GM18502 (cell line): Measurements from ENCODE around the gene NLK.
"Not testable (repeated sequence)": the region's sequence is repeated elsewhere in the genome, so short reads cannot be mapped to it uniquely, and the experiment has no call there.

Source experiments
- ATAC-seq: cut with Tn5 transposase; IDR thresholded peaks from one replicate; pipeline ENCODE4 v1.9.1; 2021; ENCODE audit warnings: mild to moderate bottlenecking; ENCODE audit not compliant: unreplicated experiment, poor library complexity

The NLK gene

DNA sequence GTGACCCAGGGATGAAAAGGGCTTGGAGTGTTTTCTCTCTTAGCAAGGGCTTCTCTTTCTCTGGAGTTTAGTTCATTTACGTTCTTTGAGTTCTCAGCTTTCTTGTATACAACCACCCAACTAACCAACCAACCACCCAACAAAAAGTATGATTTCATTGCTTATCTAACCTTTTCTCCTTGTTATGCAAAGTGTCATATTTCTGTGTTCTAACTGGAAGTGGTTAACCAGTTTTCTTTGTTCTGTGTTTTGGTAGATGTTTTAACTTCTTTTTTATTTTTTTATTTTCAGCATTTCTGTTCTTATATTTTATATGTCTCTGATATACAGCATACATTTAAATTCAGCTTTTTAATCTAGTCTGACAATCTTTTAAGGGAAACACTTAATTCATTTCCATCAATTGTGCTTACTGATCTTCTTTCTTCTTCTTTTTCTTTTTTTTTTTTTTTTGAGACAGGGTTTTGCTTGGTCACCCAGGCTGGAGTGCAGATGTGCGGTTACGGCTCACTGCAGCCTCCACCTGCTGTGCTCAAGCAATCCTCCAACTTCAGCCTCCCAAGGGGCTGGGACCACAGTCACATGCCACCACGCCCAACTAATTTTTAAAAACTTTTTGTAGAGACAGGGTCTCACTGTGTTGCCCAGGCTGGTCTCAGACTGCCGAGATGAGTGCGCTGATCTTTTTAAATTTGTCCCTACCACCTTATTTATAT, 29.6 kb downstream of the NLK start:
- no peak for ATAC-seq

DNA sequence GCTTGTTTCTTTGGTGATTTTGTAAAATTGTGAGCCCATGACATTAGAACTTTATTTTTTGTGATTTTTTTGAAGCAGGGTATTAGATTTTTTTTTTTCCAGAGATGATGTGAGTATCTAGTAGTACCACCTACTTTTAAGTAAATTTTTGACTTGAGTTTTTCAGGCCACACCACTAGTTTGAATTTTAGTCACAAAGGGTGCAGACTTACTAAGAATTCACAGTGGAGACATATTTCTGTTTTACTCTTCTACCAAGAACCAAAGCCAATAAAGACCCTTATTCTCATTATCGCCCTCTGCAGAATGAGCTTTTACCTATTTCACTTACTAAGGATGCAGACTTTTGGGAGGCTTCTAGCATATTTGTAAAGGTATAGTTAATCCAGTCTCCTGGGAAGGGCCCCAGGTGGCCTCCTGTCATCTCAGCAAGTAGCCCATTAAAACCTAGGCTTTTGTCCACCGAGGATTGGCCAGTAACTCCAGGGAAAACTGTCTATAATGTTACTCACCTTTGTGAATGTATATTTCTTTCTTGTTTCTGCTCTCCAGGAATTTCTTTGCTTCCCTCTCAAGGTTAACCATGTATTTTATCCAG, 30.6 kb downstream of the NLK start:
- no peak for ATAC-seq

- no peak for ATAC-seq
Measured at GRCh38 chr17:28074010-28074409, 31.5 kb downstream of the NLK start.

GRCh38 chr17:28076144-28076543, 33.7 kb downstream of the NLK start:
- no peak for ATAC-seq

DNA sequence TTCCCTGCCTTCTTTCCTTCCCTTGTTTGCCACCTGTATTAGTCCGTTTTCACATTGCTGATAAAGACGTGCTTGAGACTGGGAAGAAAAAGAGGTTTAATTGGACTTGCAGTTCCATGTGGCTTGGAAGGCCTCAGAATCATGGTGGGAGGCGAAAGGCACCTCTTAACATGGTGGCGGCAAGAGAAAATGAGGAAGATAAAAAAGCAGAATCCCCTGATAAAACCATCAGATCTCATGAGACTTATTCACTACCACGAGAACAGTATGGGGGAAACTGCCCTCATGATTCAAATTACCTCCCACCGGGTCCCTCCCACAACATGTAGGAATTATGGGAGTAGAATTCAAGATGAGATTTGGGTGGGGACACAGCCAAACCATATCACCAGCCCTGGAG, 34.7 kb downstream of the NLK start:
- not testable (repeated sequence) for ATAC-seq

- no peak for ATAC-seq
Measured at GRCh38 chr17:28078341-28079229, 36.1 kb downstream of the NLK start.

- ATAC-seq, result no peak
Measured at GRCh38 chr17:28081467-28081866, 39.0 kb downstream of the NLK start.

GRCh38 chr17:28085766-28086165, 43.3 kb downstream of the NLK start:
- ATAC-seq, result no peak

GRCh38 chr17:28086519-28086918, 44.0 kb downstream of the NLK start:
- no peak for ATAC-seq

- ATAC-seq, result no peak
Measured at GRCh38 chr17:28087743-28088142, 45.3 kb downstream of the NLK start.

GRCh38 chr17:28090551-28090950, 48.1 kb downstream of the NLK start:
- ATAC-seq, result no peak

GRCh38 chr17:28092088-28092487, 49.6 kb downstream of the NLK start:
- ATAC-seq, result no peak

DNA sequence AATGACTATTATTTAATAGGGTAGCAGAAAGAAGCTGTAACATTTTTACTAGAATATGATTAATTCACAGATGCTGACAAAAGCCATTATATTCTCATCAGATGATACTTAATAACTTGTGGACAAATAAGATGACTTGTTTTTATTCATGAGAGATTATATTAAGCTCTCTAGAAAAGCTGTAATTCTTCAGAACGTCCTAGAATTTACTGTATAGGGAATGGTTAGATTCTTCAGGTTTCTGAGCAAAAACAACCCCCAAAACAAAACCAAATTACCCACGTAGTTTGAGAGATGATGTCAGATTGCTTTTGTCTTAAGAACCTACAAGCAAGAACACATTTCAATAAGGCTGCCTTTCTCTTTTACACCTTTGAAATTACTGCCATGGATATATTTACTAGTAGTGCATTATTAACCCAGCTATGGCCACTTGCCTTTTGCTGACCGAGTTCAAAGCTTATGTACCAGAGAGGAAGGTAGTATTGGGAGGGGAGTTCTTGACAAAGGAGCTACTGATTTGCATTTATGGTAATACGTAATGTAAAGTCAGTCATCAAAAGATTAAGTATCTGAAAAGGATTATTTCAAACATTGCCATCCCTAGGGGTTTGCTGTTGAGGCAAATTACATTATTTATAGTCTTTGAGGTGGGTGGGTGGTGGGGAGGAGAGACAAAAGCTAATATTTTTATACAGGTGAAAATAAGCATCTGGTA, 51.7 kb downstream of the NLK start:
- ATAC-seq, result no peak

GRCh38 chr17:28096756-28097155, 54.3 kb downstream of the NLK start:
- no peak for ATAC-seq

GRCh38 chr17:28097254-28097653, 54.8 kb downstream of the NLK start:
- ATAC-seq, result no peak

DNA sequence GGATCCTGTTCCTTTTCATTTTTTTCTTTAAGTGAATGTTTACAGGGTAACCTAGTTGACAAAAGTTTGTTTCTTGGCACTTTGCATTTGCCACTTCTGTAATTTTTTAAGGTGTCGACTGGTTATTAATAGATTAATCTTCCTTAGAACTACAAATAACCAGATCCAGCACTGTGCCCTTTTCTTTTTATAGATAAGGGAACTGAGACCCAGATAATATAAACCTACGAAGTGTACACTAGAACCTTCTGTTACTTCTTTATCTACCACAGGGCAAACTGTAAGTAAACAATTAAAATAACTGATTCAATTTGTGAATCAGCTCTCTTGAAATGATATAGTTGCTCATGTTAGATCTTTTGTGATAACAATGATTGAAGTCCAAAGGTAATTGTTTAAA, 55.4 kb downstream of the NLK start:
- ATAC-seq, result no peak

- ATAC-seq, result not testable (repeated sequence)
Measured at GRCh38 chr17:28098591-28098990, 56.1 kb downstream of the NLK start.

DNA sequence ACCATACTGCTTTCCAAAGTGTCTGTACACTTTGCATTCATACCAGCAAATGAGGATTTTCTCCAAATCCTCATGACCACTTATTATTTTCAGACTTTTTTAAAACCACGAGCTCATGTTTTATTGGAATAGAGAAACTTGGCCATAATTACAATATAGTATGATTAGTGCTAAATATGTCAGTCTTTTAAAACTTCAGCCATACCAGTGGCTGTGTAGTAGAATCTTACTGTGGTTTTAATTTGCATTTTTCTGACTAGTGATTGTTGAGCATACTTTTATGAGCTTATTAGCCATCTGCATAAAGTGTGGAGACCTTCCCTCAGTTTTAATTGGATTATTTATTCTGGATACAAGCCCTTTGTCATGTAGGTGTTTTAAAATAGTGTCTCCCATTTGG, 57.8 kb downstream of the NLK start:
- no peak for ATAC-seq

DNA sequence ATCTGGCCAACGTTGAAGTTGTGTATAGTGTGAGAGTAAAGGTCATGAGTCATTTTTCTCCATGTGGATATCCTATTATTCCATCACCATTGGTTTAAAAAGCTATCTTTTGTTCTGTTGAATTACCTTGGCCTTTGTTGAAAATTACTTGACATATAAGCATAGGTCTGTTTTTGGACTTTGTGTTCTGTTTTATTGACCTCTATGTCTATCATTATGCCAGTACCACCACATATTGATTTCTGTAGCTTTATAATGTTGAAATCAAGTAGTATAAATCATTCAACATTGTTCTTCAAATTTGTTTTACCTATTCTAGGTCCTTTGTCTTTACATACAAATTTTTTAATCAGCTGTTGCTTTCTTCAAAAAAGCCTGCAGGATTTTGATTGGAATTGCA, 58.5 kb downstream of the NLK start:
- no peak for ATAC-seq

DNA sequence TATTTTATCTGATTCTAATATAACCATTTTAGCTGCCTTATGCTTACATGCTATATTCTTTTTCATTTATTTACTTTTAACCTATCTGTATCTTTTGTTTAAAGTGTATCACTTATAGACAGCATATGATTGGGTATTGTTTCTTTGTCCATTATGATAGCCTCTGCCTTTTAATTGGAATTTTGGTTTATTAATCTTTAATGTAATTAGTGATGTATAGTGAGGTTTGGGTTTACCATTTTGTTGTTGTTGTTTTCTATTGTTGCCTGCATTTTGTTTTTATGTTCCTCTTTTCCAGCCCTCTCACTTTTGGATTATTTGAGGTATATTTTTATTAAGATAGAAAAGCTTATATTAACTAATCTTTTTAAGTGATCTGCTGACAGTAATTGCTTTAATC, 59.4 kb downstream of the NLK start:
- ATAC-seq, result no peak

GRCh38 chr17:28105501-28105900, 63.0 kb downstream of the NLK start:
- no peak for ATAC-seq
